Measurements from ENCODE around the gene KCNMB2.
A peak's percentile ranks its signal among the peaks of the same experiment; 100 is the strongest.

KCNMB2 gene

DNA sequence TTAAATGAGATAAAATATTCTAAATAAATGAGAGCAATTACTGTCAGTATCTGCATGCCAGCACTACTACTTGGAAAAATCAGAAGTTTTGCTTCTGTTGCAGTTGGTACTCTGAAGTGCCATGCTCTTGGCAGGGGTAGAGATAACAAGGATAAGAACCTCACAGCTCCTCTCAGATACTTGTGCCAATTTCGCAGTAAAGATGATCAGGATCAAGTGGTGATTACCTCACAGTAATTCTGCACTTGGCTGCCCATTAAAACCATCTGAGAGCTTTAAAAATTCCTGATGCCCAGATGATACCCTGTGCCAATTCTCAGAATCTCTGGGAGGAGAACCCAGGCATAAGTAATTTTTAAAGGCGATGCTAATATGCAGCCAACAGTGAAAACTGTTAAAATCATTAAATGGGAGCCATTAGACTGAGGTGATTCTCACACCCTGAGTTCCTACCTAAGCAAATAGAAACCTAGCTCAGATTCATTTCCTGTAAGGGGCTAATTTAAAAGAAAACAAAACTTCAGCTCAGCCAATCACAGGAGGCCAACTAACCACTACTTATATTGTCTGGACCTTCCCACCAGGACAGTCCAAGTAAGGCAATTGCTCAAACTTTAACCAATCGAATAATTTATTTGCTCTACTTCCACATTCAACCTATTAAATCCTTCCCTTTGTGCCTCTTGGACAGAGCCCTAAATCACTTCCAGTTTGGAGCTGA is 171.2 kb downstream of the KCNMB2 start:
- H3K36me3 ChIP-seq (ENCODE audit: control insufficient read depth in 1 of 2, insufficient read depth in 2 of 2, low read length in 2 of 2) = no peaks in the 10 kb centered on the region
- no peaks in the 10 kb centered on the region for H3K27me3 ChIP-seq (ENCODE audit: low read depth, low read length)
- no peak overlapping the region for H3K4me3 ChIP-seq (ENCODE audit: low read depth in 1 of 2, low read length in 2 of 2)

DNA sequence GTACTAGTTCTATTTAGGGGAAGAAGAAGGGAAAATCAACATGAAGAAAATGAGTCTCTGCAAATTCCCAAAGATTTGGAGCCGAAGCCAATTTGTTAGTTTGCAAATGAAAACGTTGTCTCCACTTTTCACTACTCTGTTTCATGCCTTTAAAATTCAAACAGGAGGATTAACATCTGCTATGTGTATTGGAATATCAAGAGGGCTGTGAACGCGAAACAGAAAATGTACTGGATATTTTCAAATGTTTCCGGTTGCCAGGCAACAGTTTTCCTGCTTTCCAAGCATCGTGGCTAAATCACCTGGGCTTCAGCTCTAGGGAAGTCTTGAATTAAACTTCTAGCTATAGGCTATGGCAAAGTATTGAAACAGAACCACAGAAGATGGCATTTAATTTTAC is 172.8 kb downstream of the KCNMB2 start:
- no peak overlapping the region for H3K27ac ChIP-seq (ENCODE audit: low read length)
- H3K9me3 ChIP-seq (ENCODE audit: control insufficient read depth in 1 of 2, low read length in 2 of 2) = no peaks in the 10 kb centered on the region
- no peak overlapping the region for H3K4me3 ChIP-seq (ENCODE audit: low read depth in 1 of 2, low read length in 2 of 2)
- no peaks in the 10 kb centered on the region for H3K36me3 ChIP-seq (ENCODE audit: control insufficient read depth in 1 of 2, insufficient read depth in 2 of 2, low read length in 2 of 2)
- H3K4me1 ChIP-seq (ENCODE audit: control insufficient read depth in 1 of 2, insufficient read depth in 2 of 2, low read length in 2 of 2) = peaks cover 0 to 10% of the 10 kb centered on the region in 2 donors
- no peaks in the 10 kb centered on the region for H3K27me3 ChIP-seq (ENCODE audit: low read depth, low read length)

More for the DNA sequence above, 171.2 kb downstream of the KCNMB2 start:
- Histone ChIP-seq H3K9me3 (ENCODE audit: control insufficient read depth in 1 of 2, low read length in 2 of 2) (no peaks in the 10 kb centered on the region), H3K27ac (ENCODE audit: low read length) (no peak overlapping the region), H3K4me1 (ENCODE audit: control insufficient read depth in 1 of 2, insufficient read depth in 2 of 2, low read length in 2 of 2) (peaks cover 0 to 10% of the 10 kb centered on the region in 2 donors)

DNA sequence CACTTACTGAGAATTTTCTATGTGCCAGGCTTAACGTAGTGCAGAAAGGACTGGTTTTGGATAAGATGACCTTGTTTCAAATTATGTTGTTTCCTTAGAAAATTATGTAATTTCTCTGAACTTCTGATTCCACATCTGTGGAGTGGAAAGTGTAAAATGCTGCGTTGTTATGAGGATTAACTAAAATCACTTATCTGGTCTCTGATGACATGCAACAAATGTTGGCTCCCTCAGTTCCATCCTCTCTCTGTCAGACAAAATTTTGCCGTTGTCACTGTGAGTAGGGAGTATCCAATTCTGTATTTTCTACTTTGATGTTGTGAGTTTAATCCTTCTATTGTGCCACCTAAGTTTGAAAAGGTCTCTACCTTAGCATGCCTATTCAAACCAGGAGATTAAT is 175.5 kb downstream of the KCNMB2 start:
- Histone ChIP-seq H3K9me3 (ENCODE audit: control insufficient read depth in 1 of 2, low read length in 2 of 2) (no peaks in the 10 kb centered on the region), H3K27me3 (ENCODE audit: low read depth, low read length) (no peaks in the 10 kb centered on the region), H3K36me3 (ENCODE audit: control insufficient read depth in 1 of 2, insufficient read depth in 2 of 2, low read length in 2 of 2) (no peaks in the 10 kb centered on the region), H3K27ac (ENCODE audit: low read length) (no peak overlapping the region), H3K4me1 (ENCODE audit: control insufficient read depth in 1 of 2, insufficient read depth in 2 of 2, low read length in 2 of 2) (peaks cover 0 to 10% of the 10 kb centered on the region in 2 donors), H3K4me3 (ENCODE audit: low read depth in 1 of 2, low read length in 2 of 2) (no peak overlapping the region)

DNA sequence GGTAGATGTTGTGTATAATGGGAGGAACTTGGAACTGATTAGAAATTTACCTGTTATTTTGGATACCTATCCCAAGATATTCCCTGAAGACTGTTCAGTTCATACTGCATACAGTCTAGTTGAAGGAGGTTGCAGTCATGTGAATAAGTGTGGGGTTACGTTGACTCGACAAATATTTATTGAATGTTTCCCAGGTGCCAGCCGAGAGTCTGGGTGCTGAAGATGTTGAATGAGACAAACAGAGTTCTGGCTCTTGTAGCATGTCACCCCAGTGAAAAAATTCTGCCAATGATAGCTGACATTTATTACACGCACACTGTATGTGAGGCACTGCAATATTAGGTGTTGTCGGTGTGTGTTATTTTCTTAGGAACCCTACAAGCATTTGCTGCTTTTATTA is 176.0 kb downstream of the KCNMB2 start:
- H3K4me1 ChIP-seq (ENCODE audit: control insufficient read depth in 1 of 2, insufficient read depth in 2 of 2, low read length in 2 of 2) = peaks cover 0 to 10% of the 10 kb centered on the region in 2 donors
- no peaks in the 10 kb centered on the region for H3K9me3 ChIP-seq (ENCODE audit: control insufficient read depth in 1 of 2, low read length in 2 of 2)
- H3K36me3 ChIP-seq (ENCODE audit: control insufficient read depth in 1 of 2, insufficient read depth in 2 of 2, low read length in 2 of 2) = no peaks in the 10 kb centered on the region
- no peak overlapping the region for H3K4me3 ChIP-seq (ENCODE audit: low read depth in 1 of 2, low read length in 2 of 2)
- H3K27ac ChIP-seq (ENCODE audit: low read length) = no peak overlapping the region
- no peaks in the 10 kb centered on the region for H3K27me3 ChIP-seq (ENCODE audit: low read depth, low read length)

DNA sequence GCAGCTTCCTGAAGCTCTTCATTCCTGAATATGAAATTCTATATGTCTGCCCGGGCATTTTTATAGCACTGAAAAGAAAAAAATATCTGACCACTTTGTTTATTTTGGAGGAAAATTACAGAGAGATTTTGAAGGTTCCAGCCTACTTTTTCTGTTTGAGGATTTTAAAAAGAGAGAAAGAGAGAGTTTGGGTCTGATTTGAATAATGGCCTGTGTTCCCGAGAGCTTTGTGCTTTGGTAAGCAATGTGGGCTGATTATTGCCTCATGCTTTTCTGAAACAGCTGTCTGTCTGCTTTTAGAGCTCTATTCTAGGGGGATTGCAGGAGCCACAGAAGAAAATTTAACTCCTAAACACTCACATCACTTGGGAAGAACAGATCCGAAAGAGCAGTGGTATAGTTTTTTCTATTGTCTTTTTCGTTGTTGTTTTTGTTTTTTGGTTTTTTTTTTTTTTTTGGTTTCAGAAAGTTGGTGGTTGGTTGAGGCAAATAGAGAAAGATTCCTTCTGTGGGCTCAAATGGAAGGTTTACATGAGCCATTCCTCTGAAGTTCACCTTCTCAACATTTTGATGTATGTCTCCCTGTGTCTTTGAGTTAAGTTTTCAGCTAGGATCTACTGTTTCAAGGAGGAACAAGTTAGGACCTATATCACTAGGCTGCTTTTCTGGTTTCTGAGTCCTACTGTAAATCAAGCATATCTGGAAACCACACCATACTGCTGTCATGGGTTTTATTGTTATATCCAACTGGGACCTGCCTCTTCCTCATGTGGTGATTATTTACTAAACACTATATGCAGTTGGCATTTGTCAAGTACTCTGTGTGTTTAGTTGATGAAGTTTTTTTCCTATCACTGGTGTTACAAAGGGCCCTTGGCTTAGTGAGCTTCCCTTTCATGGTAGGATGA is 178.9 kb downstream of the KCNMB2 start:
- no peaks in the 10 kb centered on the region for H3K9me3 ChIP-seq (ENCODE audit: control insufficient read depth in 1 of 2, low read length in 2 of 2)
- H3K4me3 ChIP-seq (ENCODE audit: low read depth in 1 of 2, low read length in 2 of 2) = no peak overlapping the region
- H3K4me1 ChIP-seq (ENCODE audit: control insufficient read depth in 1 of 2, insufficient read depth in 2 of 2, low read length in 2 of 2) = no peaks in the 10 kb centered on the region
- no peaks in the 10 kb centered on the region for H3K36me3 ChIP-seq (ENCODE audit: control insufficient read depth in 1 of 2, insufficient read depth in 2 of 2, low read length in 2 of 2)
- H3K27me3 ChIP-seq (ENCODE audit: low read depth, low read length) = no peaks in the 10 kb centered on the region
- no peak overlapping the region for H3K27ac ChIP-seq (ENCODE audit: low read length)

DNA sequence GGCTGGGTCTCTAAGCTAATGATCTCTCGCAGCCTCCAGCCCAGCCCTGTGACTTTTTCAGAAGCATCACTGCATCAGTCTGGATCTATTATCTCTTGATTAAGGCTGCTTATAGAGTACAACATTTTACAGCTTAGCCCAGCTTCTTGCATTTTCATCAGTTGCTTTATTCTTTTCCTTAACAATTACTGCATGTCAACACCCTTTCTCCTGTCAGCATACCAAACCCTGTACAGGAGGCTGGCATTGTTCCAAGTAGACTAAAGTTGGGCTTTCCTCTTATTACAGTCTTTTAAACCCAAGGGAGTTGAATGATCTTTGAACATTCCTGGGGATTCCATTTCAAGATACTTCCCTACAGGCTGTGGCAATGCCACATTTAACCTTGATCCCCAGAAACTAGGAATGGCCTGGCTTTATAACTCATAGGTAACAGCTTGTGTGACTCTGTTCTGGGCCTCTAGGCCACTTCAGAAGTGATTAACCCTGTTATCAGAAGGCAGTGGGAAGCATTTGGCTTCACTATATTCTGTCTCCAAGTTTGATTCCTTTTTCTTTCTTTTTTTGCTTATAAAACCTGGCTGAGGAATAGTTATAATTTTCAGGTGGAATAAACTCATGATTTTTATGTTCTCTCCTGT is 182.9 kb downstream of the KCNMB2 start:
- Histone ChIP-seq H3K36me3 (ENCODE audit: control insufficient read depth in 1 of 2, insufficient read depth in 2 of 2, low read length in 2 of 2) (no peaks in the 10 kb centered on the region), H3K4me3 (ENCODE audit: low read depth in 1 of 2, low read length in 2 of 2) (no peak overlapping the region), H3K9me3 (ENCODE audit: control insufficient read depth in 1 of 2, low read length in 2 of 2) (no peaks in the 10 kb centered on the region), H3K4me1 (ENCODE audit: control insufficient read depth in 1 of 2, insufficient read depth in 2 of 2, low read length in 2 of 2) (no peaks in the 10 kb centered on the region), H3K27me3 (ENCODE audit: low read depth, low read length) (no peaks in the 10 kb centered on the region), H3K27ac (ENCODE audit: low read length) (no peak overlapping the region)

DNA sequence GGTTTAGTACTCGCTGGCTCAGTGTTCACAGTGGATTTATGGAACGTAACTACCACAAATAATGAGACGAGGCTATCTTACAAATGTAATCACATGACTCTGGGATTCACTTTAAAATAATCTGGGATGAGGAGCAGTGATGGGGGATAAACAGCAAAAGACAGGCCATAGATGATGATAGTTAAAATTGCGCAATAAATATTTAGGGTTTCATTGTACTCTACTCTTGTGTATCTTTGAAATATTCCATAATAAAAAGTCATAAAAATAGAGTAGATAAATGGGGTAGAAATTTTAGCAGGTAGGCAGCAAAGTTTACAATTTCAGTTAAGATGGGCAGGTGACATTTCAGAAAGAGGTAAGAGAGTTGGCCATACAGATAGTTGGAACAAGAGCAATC is 196.6 kb downstream of the KCNMB2 start:
- Histone ChIP-seq H3K4me1 (ENCODE audit: control insufficient read depth in 1 of 2, insufficient read depth in 2 of 2, low read length in 2 of 2) (peaks cover 0 to 9% of the 10 kb centered on the region in 2 donors), H3K27ac (ENCODE audit: low read length) (no peak overlapping the region), H3K4me3 (ENCODE audit: low read depth in 1 of 2, low read length in 2 of 2) (no peak overlapping the region), H3K27me3 (ENCODE audit: low read depth, low read length) (no peaks in the 10 kb centered on the region), H3K36me3 (ENCODE audit: control insufficient read depth in 1 of 2, insufficient read depth in 2 of 2, low read length in 2 of 2) (no peaks in the 10 kb centered on the region), H3K9me3 (ENCODE audit: control insufficient read depth in 1 of 2, low read length in 2 of 2) (no peaks in the 10 kb centered on the region)

DNA sequence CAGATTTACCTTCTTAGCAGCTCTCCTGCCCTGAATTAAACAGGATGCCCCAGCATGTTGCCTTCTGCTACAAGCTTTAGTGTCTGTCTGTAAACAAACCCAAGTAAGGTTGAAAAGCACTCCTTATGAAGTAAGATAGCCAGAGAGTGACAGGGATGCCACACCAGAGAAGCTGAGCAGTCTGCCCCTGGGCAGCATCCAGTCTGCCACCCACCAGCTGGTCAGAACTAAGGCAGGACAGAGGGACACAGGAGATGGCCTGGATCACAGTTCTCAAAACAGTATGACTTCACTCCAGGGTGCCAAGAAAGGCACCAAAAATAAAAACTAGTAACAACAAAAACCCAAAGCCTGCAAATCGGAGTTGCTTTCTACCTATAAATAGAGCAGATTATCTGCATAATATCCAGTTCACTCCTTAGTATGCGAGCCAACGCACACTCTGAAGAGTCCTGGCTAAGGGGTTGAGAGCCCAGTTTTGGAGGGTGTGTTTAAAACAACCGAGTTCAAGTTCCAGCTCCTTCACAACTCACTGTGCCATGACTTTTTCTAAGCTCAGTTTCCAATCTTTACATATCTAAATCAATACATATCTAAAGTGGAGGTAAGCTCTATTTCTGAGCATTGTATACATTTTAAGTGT is 198.9 kb downstream of the KCNMB2 start:
- no peaks in the 10 kb centered on the region for H3K9me3 ChIP-seq (ENCODE audit: control insufficient read depth in 1 of 2, low read length in 2 of 2)
- H3K36me3 ChIP-seq (ENCODE audit: control insufficient read depth in 1 of 2, insufficient read depth in 2 of 2, low read length in 2 of 2) = no peaks in the 10 kb centered on the region
- no peak overlapping the region for H3K4me3 ChIP-seq (ENCODE audit: low read depth in 1 of 2, low read length in 2 of 2)
- peaks cover 0 to 9% of the 10 kb centered on the region in 2 donors for H3K4me1 ChIP-seq (ENCODE audit: control insufficient read depth in 1 of 2, insufficient read depth in 2 of 2, low read length in 2 of 2)
- H3K27me3 ChIP-seq (ENCODE audit: low read depth, low read length) = no peaks in the 10 kb centered on the region
- H3K27ac ChIP-seq (ENCODE audit: low read length) = peak overlapping the region; percentile 10

DNA sequence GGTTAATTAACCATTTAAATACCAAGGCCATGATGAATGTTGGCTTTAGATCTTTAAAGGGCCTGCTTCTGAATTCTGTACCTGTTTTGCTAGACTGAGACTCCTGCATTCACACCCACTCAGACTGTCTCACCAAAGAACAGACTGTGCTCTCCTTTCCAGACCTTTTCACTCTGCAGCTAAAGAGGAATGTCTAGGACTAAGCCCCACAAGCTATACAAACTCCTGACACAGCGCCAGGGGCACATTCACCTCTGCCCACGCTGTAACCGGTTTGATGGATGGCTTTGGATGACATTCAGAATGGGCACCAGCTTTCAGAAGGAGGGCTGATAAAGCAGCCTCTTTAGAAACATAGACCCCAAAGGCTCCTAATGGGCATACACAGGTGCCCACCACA is 200.1 kb downstream of the KCNMB2 start:
- no peaks in the 10 kb centered on the region for H3K27me3 ChIP-seq (ENCODE audit: low read depth, low read length)
- no peak overlapping the region for H3K4me3 ChIP-seq (ENCODE audit: low read depth in 1 of 2, low read length in 2 of 2)
- no peak overlapping the region for H3K27ac ChIP-seq (ENCODE audit: low read length)
- H3K9me3 ChIP-seq (ENCODE audit: control insufficient read depth in 1 of 2, low read length in 2 of 2) = no peaks in the 10 kb centered on the region
- H3K4me1 ChIP-seq (ENCODE audit: control insufficient read depth in 1 of 2, insufficient read depth in 2 of 2, low read length in 2 of 2) = peaks cover 0 to 9% of the 10 kb centered on the region in 2 donors
- no peaks in the 10 kb centered on the region for H3K36me3 ChIP-seq (ENCODE audit: control insufficient read depth in 1 of 2, insufficient read depth in 2 of 2, low read length in 2 of 2)

DNA sequence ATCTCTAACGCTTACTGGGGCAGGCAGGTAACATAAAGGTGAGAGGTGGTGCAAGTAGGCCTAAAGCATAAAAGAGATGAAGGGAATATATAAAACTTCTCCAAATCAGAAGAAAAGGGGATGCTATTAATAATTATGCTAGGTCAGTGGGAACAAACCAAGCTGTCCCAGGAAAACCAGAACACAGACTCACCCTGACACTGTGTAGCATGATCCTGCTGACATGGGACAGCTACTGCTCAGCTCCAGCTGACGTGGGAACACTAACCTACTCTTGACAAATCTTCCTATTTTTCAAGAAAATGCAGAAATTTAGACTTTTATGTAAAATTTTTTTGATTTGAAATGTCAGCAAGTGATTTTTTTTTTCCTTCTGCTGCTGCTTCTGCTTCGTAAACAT is 203.5 kb downstream of the KCNMB2 start:
- H3K4me3 ChIP-seq (ENCODE audit: low read depth in 1 of 2, low read length in 2 of 2) = no peak overlapping the region
- peaks cover 0 to 7% of the 10 kb centered on the region in 2 donors for H3K4me1 ChIP-seq (ENCODE audit: control insufficient read depth in 1 of 2, insufficient read depth in 2 of 2, low read length in 2 of 2)
- no peak overlapping the region for H3K27ac ChIP-seq (ENCODE audit: low read length)
- no peaks in the 10 kb centered on the region for H3K36me3 ChIP-seq (ENCODE audit: control insufficient read depth in 1 of 2, insufficient read depth in 2 of 2, low read length in 2 of 2)
- no peaks in the 10 kb centered on the region for H3K9me3 ChIP-seq (ENCODE audit: control insufficient read depth in 1 of 2, low read length in 2 of 2)
- H3K27me3 ChIP-seq (ENCODE audit: low read depth, low read length) = no peaks in the 10 kb centered on the region

DNA sequence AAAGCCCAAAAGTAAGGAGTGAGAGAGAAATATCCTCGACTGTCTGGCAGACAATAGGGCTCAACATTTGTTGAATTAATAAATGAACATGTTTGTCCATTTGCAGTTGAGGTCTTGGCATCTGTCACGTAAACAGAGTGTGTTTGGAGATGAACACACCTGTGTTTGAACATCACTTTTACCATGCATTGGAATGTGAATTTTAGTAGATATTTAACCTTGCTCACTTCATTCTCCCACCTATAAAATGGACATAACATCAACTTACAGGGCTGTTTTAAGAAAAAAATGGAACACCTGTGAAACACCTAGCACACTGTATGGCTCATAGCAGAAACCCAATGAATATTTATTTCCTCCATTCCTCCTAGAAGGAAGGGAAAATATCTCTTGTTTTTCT is 204.8 kb downstream of the KCNMB2 start:
- Histone ChIP-seq H3K36me3 (ENCODE audit: control insufficient read depth in 1 of 2, insufficient read depth in 2 of 2, low read length in 2 of 2) (no peaks in the 10 kb centered on the region), H3K9me3 (ENCODE audit: control insufficient read depth in 1 of 2, low read length in 2 of 2) (no peaks in the 10 kb centered on the region), H3K4me3 (ENCODE audit: low read depth in 1 of 2, low read length in 2 of 2) (no peak overlapping the region), H3K27me3 (ENCODE audit: low read depth, low read length) (no peaks in the 10 kb centered on the region), H3K27ac (ENCODE audit: low read length) (no peak overlapping the region), H3K4me1 (ENCODE audit: control insufficient read depth in 1 of 2, insufficient read depth in 2 of 2, low read length in 2 of 2) (no peaks in the 10 kb centered on the region)
